ENCODE measurements around the gene RTKN.
"Not testable (repeated sequence)": the region's sequence is repeated elsewhere in the genome, so short reads cannot be mapped to it uniquely, and the experiment has no call there.

RTKN gene

DNA sequence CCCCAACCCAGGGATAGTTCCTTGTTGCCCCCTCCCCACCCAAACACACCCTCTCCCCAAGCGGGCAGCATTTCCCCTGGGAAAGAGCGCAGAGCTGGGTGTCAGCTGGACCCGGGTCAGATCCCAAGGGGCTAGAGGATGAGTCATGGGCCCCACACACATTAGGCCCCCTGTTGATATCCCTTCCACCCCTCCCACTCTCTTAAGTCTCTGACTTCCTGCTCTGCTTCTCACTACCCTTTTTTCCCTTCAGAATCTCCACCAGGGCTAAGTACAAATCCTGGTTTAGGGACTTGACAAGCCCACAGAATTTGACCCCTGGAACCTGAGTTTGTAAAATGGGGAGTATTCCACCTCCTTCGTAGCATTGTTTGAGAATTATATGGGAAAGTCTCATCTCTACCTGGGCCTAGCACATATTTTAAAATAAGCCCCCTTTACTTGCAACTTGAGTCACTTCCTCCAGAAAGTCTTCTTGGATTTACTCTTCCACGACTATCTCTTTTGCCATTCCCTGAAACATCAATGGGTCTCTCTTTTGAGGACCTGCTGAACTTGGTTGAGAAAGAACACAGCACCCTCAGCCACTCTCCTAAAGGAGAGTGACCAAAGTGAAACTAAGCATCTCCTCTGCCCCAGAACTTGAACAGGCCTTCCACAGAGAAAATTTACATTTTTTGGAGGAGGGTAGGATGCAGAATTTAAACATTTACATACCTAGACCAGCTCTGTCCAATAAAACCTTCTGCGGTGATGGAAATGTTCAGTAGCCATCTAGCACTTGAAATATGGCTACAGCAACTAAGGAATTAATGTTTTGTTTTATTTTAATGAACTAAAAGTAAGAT is 4.7 kb downstream of the RTKN start:
- no peak for DNase-seq

DNA sequence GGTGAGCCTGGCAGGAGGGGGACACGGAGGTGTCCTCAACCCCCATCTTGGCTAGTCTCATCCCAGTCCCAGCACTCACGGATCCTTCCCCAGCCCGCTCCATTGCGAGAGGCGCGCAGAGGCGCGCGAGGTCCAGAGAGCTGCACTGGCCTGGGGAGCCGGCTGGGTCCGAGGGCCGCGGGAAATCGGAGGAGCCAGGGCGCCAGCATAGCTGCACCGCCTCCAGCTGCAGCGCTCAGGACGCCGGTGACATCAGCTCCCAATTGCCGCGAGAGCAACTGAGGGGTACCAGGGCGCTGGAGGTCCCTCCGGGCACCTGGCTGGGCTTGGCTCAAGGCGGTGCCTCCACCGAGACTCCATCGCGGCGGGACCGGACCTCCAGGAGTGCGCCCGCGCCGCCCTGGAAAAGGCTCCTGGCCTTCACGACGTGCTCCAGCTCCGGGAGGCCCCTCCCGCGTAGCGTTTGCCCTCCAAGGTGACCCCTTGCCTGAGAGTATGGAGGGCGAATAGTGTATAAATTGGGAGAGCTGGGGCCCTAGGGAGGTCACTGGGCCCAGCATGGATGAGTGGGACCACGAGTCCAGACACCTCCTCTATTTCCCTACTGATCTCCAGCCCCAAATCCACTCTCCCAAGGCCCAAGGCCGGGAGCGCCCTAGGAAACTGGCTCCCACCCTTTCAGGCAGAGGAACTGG is 5.5 kb downstream of the RTKN start:
- no peak for DNase-seq

DNA sequence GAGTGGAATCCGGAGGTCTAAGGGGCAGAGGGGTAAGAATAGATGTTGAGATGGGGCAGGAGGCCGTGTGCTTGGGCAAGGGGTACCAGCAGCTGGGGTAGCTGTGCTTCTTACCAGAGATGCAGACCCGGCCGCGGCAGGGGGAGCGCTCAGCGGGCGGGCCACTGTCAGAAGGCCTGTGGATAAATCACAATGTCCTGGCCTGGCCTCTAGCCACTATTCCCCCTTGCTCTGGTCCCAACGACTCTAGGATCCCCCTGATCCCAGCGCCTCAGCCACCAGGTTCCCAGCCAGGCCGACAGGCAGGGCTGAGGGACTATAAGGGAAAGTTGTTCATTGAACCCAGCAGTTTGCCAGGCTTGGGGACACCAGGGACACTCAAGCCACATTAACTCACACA is 11.2 kb downstream of the RTKN start:
- DNase-seq, result no peak

DNA sequence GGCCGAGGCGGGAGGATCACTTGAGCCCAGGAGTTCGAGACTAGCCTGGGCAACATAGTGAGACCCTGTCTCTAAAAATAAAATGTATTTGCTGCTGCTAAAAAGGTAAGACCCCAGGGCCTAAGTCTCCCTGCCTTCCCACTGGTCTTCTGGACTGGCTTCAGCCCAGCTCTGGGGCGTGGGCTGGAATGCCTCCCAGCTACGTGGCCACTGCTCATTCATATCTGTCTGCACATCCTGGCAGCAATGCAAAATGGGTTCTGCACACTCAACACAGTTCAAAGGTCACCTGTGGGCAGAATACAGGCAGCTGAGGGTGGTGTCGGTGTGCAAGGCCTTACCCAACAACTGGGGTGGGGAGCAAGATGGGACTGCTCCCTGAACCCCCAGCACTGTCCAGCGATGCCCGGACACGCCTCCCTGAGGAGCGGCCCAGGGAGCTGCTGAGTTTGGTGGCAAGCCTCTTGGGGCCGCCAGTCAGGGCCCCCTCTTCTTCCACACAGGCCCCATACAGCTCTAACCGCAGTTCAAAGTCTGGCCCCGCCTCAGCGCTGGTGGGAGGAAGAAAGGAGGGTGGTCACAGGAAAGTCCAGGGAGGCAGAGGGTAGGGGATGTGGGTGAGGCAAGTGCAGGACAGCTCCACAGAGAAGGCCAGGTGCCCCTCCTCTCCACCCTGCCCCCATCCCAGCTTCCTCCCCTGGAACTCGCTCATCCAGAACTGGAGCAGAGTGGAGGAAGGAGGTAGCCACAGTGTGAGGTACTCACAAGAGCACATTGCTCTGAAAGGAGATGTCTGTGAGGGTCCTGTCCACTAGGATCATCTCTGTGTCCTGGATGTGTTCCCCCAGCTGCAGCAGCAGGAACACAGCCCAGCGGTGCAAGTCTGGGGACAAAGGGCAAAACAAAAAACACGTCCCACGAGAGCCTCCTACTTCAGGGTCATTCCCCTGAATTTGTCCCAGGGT is 12.0 kb downstream of the RTKN start:
- DNase-seq, result no peak

- DNase-seq, result no peak
Measured at GRCh38 chr2:74428675-74429074, 13.1 kb downstream of the RTKN start.

GRCh38 chr2:74427551-74427950 is 14.2 kb downstream of the RTKN start:
- DNase-seq, result no peak

- no peak for DNase-seq
Measured at GRCh38 chr2:74426181-74426758, 15.5 kb downstream of the RTKN start.

GRCh38 chr2:74425523-74425922 is 16.2 kb downstream of the RTKN start:
- DNase-seq, result no peak

- DNase-seq, result no peak
Measured at GRCh38 chr2:74424995-74425406, 16.7 kb downstream of the RTKN start.

DNA sequence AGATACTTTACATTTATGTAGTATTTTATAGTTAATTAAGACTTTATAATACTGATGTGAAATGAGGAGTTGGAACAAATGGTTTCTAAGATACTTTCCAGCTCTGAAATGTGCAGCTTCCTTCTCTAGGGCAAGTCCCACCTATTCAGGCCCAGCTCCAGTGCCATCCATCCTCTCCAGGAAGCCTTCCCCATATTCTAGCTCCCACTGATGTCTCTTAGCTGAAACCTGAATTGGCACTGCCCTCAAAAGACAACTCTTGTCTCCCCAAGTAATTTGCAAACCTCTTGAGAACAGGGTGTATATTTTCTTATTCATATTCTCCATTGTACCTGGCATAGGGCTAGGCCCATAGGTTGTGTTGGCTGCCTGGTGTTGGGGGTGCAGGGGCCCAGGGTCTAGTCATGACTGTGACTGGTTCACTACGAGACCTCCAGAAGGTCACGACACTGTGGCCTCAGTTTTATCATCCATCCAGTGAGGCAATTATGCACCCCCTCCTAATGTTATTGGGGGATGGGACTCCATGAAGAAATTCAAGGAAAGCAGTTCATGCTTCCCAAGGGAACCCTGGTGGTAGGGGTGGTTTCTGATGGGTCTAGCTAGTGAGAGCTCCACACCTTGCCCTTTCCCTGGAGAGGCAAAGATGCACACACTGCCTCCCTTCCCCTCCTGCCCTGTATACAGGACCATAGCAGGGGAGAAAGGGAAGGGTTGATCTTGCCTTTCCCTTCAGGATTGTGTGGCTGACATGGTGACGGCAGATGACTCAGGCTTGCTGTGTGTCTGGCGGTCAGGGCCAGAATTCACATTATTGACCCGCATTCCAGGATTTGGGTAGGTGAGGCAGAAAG is 17.4 kb downstream of the RTKN start:
- DNase-seq, result no peak

DNA sequence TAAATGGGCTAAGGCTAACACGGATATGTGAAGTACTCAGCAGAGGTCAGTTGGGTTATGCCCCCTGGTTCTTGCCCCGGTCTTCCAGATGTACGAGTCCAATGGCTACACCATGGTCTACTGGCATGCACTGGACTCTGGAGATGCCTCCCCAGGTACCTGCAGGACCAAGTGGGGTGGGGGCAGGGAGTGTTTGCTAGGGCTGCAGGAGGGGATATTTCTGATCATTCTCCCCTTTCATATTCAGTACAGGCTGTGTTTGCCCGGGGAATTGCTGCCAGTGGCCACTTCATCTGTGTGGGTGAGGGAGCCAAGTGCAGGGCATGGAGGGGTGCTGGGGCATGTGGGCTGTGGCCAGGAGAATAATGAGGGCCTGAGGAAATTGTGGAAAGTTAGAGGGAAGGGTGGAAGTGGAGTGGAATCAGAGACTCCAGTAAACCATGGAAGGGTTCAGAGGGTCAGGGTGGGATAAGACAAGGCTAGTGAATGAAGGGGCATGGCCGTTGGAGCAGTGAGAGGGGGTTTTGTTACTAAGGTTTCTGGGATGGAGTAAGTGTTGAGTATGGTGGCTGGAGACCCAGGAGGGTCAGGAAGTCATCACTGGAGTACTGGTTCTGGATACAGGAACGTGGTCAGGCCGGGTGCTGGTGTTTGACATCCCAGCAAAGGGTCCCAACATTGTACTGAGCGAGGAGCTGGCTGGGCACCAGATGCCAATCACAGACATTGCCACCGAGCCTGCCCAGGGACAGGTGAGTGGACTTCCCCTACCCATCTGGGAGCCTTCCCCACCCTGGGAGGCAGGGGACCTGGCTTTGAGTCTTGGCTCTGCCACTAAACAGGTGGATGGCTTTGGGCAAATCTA is 18.3 kb downstream of the RTKN start:
- no peak for DNase-seq

DNA sequence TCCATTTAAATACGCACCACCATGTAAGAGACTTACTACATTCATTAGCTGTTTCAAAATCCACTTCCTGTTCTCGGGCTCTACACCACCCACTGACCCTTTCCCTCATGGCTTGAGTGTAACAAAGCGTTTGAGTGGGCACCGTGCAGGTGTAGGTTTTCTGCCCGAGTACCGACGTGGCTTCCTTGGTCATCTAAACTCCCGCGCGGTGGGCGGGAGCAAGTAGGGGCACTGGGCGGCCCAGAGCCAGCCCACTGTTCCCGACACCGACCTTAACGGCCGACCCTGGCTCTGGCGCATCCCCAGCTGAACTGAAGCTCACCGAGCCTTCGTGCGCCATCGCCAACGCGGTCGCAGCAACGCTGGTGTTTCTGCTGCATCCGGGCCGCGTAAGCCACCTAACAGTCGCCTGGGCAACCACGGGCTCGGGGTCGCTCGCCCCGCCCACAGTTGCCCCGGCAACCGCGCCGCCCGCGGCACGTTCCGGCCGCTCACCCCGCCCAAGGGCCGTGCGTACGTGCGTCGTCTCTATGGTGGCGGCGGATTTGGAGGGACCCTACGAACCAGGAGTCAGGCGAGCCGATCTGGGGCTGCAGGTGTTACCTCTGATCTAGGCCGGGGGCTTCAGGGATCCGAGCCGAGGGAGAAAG is 20.4 kb downstream of the RTKN start, which contains the start of the genes C2orf81 and WDR54:
TSS of gene C2orf81 (minus strand) at position 399 of the 650 bp plus-strand sequence. CDS start at position 340, 59 bp downstream.
TSS of gene WDR54 (plus strand) at position 510 of the 650 bp plus-strand sequence. CDS start 424 bp downstream, outside the sequence.
- peak; percentile 96 for DNase-seq

- not testable (repeated sequence) for DNase-seq
Measured at GRCh38 chr2:74420443-74421103, 21.2 kb downstream of the RTKN start.

GRCh38 chr2:74420006-74420405 is 21.7 kb downstream of the RTKN start:
- DNase-seq, result no peak

DNA sequence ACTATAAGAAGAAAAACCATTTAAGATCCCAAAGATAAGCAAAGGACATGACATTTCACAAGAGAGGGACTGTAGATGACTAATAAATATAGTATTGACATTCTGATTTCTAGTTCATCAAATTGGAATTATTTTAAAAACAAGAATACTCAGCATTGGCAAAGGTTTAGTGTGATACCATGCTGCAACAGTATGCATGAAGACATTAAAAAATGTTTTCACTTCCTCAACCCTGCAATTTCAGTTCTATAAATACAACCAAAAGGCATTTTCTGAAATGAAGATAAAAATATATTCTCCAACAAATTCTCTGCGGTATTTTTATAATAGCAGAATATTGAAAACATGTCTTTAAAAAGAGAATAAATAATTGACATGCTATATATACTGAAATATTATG is 22.4 kb downstream of the RTKN start:
- no peak for DNase-seq

DNA sequence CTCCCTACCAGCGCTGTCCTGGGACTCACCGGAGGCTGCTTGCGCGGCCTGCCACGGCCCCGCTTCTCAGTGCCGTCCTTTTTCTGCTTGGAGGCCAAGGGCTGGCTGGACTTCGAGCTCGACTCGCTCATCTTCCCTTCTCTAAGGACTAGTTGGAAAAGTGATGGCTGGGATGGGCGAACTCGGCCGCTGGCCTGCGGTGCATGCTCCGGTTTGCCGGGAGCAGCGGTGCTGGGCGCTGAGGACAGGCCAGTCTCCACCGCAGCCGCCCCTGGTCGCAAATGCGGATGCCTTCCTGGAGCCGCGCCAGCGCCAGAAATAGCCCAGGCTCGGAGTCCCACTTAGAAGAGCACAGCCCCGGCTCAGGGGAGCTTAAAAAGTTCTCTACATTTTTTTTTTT is 23.4 kb downstream of the RTKN start:
- no peak for DNase-seq

DNA sequence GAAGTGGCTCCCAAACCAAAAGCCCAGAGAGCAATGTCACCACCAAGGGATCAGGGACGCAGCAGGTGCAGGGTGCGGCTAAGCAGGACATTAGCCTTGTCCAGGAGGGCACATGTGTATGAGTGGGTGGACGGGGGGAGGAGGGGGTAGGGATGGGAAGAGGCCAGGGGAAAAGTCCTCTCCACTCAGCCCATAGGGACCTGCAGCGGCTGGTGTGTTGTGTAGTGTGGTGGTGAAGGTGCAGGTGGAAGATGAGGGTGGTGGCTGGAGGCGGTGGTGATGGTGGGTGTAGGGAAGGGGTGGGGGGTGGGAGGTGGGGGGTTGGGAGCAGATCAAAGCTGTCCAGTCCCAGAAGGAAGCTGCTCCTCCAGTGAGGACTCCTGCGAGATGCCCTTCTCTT is 24.0 kb downstream of the RTKN start:
- no peak for DNase-seq

GRCh38 chr2:74417197-74417596 is 24.5 kb downstream of the RTKN start:
- no peak for DNase-seq

GRCh38 chr2:74416778-74417177 is 25.0 kb downstream of the RTKN start:
- DNase-seq, result no peak
